C4-2B (cell line): ENCODE measurements around the gene XXYLT1.

ENCODE experiments used
- ZFX ChIP-seq: fragments of 450-650 bp; IDR thresholded peaks from 2 replicates; pipeline ENCODE4 v1.6.1; 2017
- TF ChIP-seq, protein P1 (sequence below): fragments of 450-650 bp; conservative IDR thresholded peaks from 2 replicates; pipeline ENCODE4 v1.5.1; 2017; ENCODE audit warnings: mild to moderate bottlenecking

DNA sequence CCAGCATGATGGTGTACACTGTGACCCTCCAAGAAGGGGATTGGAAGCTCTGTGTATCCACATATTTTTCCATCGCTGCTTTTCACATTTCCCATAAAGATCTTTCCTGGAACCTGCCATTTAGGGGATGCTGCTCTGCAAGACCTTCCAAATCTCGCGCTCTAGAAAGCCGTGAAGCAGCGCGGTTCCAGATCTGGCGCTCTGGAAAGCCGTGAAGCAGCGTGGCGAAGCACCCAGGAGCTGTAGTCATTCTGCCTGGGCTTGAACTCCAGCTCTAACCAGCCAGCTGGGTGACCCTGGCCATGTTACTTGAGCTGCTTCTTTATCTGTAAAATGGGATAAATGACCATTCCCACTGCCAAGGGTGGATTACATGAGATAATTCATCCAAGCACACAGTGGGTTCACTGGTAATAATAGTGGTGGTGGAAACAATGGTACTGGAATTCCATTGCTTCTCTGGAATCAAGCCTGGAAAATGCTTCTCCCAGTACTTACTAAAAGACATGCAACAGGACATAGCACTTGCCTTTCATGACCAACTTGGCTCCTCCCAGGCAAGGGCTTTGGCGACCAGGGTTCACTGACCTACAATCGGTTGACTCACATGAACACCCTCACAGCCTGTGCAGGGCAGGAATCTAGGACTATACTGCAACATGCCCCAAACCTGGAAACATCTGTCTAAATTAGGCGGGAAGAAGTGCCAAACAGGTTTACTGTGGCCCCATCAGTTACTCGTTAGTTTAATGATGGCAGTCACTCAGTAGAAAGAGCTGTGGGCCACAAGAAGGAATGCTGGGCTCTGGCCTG lies 70.7 kb downstream of the XXYLT1 start:
- TF ChIP-seq, protein P1, sequence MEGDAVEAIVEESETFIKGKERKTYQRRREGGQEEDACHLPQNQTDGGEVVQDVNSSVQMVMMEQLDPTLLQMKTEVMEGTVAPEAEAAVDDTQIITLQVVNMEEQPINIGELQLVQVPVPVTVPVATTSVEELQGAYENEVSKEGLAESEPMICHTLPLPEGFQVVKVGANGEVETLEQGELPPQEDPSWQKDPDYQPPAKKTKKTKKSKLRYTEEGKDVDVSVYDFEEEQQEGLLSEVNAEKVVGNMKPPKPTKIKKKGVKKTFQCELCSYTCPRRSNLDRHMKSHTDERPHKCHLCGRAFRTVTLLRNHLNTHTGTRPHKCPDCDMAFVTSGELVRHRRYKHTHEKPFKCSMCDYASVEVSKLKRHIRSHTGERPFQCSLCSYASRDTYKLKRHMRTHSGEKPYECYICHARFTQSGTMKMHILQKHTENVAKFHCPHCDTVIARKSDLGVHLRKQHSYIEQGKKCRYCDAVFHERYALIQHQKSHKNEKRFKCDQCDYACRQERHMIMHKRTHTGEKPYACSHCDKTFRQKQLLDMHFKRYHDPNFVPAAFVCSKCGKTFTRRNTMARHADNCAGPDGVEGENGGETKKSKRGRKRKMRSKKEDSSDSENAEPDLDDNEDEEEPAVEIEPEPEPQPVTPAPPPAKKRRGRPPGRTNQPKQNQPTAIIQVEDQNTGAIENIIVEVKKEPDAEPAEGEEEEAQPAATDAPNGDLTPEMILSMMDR: no peak
- no peak for TF ChIP-seq ZFX
